AG09309 (cell line): ENCODE data around the gene NCOA7.

Source experiments
- DNase-seq: peaks from one replicate; pipeline ENCODE4 v3.0.0-alpha.2; 2010; ENCODE audit warnings: low read depth
- H3K4me3 ChIP-seq: 2 replicates; pipeline ENCODE4 v1.5.1; 2011; ENCODE audit warnings: mild to moderate bottlenecking, low read depth, low read length, moderate library complexity; ENCODE audit not compliant: control insufficient read depth
- CTCF ChIP-seq: IDR thresholded peaks from 2 replicates; pipeline ENCODE4 v1.5.1; 2011; ENCODE audit warnings: mild to moderate bottlenecking, low read depth, low read length, inconsistent platforms; ENCODE audit not compliant: insufficient read depth, control insufficient read depth; ENCODE audit errors: missing control alignments

Gene NCOA7

GRCh38 chr6:125872259-125872921 lies 81.6 kb downstream of the NCOA7 start:
- H3K4me3 ChIP-seq, result no peak overlapping the region
- no peak for DNase-seq
- TF ChIP-seq CTCF, result no peak

GRCh38 chr6:125882243-125882642 lies 91.5 kb downstream of the NCOA7 start:
- H3K4me3 ChIP-seq, result no peak overlapping the region
- no peak for TF ChIP-seq CTCF
- no peak for DNase-seq

GRCh38 chr6:125884634-125885371 lies 94.0 kb downstream of the NCOA7 start:
- DNase-seq, result no peak
- no peak for TF ChIP-seq CTCF
- no peak overlapping the region for H3K4me3 ChIP-seq

GRCh38 chr6:125886021-125886420 lies 95.3 kb downstream of the NCOA7 start:
- no peak for DNase-seq
- no peak for TF ChIP-seq CTCF
- H3K4me3 ChIP-seq, result no peak overlapping the region

GRCh38 chr6:125886914-125887313 lies 96.2 kb downstream of the NCOA7 start:
- no peak overlapping the region for H3K4me3 ChIP-seq
- TF ChIP-seq CTCF, result no peak
- DNase-seq, result no peak

- TF ChIP-seq CTCF, result no peak
- DNase-seq, result no peak
- H3K4me3 ChIP-seq, result no peak overlapping the region
Measured at GRCh38 chr6:125887372-125887771, 96.6 kb downstream of the NCOA7 start.
